ENCODE measurements around the gene C19orf38. TPM values are rescaled to one million over a fixed set of nuclear protein-coding genes. Genes with fewer than 3 reads are reported as not detected.

Gene C19orf38
- polyA plus RNA-seq, 1 of the 3 experiments (the other 2 are of a cell fraction) = 0.15 TPM

- Histone ChIP-seq H3K79me2 (ENCODE audit: insufficient read depth) (peaks cover 84% of the 10 kb centered on the region), H2AFZ (ENCODE audit: low read depth) (no peak overlapping the region), H3K27me3 (ENCODE audit: insufficient read depth) (no peaks in the 10 kb centered on the region), H3K4me2 (no peak overlapping the region), H3K36me3 (replicated peaks in 1 of 2; ENCODE audit: control insufficient read depth in 1 of 2, insufficient read depth in 2 of 2, low read length in 1 of 2) (no peaks in the 10 kb centered on the region), H3K9me2 (no peaks in the 10 kb centered on the region), H3K9ac (no peak overlapping the region), H3F3A (replicated peaks; ENCODE audit: insufficient read depth) (no peaks in the 10 kb centered on the region), H3K27ac (ENCODE audit: low read depth in 2 of 2, low read length in 1 of 2) (peak overlapping the region in 1 of 2 experiments; percentile 67; a peak in 2 of 4 replicates), H3K4me3 (ENCODE audit: low read depth in 2 of 2, low read length in 1 of 2) (no peak overlapping the region), H3K9me3 (no peaks in the 10 kb centered on the region), H3K4me1 (ENCODE audit: control insufficient read depth in 1 of 2, insufficient read depth in 2 of 2, low read depth in 1 of 2, low read length in 1 of 2) (peaks cover 0 to 29% of the 10 kb centered on the region in 2 experiments; a peak in 2 of 4 replicates), H4K20me1 (ENCODE audit: insufficient read depth) (peaks cover 58% of the 10 kb centered on the region)
- 47% methylated on average over 4 of the region's 10 CpGs for WGBS (ENCODE audit: low lambda C conversion rate)
- DNase-seq = peak; percentile 83
- POLR2A ChIA-PET = no interaction called here
- CTCF ChIA-PET = interaction anchor here (0.7 to 1.6 kb wide), 4 partner anchors 9 to 80 kb away, joined by 3 to 7 read pairs (median 4); no protein-coding TSS in a partner anchor
- TF ChIP-seq GATA2 (CRISPR knock-in tag; IDR thresholded peaks at IDR 0.05) (0 out of 2 replicates have a peak, but pooled peaks have one; percentile 16), TCF12 (IDR thresholded peaks at IDR 0.05) (no peak), FOXJ3 (CRISPR knock-in tag; IDR thresholded peaks at IDR 0.05) (0 out of 2 replicates have a peak, but pooled peaks have one; percentile 21), RCOR1 (IDR thresholded peaks at IDR 0.05; ENCODE audit: low read length) (no peak; the same call in 1 of the 2 replicates), EP300 (IDR thresholded peaks at IDR 0.05; ENCODE audit: borderline replicate concordance in 1 of 2, low read depth in 1 of 2, low read length in 1 of 2) (peak in 1 of 2 experiments; percentile 61; a peak in 2 of 4 replicates), MXI1 (IDR thresholded peaks at IDR 0.05; ENCODE audit: low read depth, low read length) (peak; percentile 64), RFX5 (IDR thresholded peaks at IDR 0.05; ENCODE audit: low read length) (no peak)
Measured at GRCh38 chr19:10899151-10899653, 51.0 kb downstream of the C19orf38 start.

- Histone ChIP-seq H3K79me2 (ENCODE audit: insufficient read depth) (peaks cover 22% of the 10 kb centered on the region; the same call in 1 of the 2 replicates), H3K4me1 (ENCODE audit: control insufficient read depth in 1 of 2, insufficient read depth in 2 of 2, low read depth in 1 of 2, low read length in 1 of 2) (no peaks in the 10 kb centered on the region), H3K4me3 (ENCODE audit: low read depth in 2 of 2, low read length in 1 of 2) (no peak overlapping the region), H3K27ac (ENCODE audit: low read depth in 2 of 2, low read length in 1 of 2) (no peak overlapping the region), H3K36me3 (replicated peaks in 1 of 2; ENCODE audit: control insufficient read depth in 1 of 2, insufficient read depth in 2 of 2, low read length in 1 of 2) (peaks cover 5 to 30% of the 10 kb centered on the region in 2 experiments), H4K20me1 (ENCODE audit: insufficient read depth) (peaks cover 9% of the 10 kb centered on the region; the same call in 1 of the 2 replicates), H3K27me3 (ENCODE audit: insufficient read depth) (no peaks in the 10 kb centered on the region), H3F3A (replicated peaks; ENCODE audit: insufficient read depth) (no peaks in the 10 kb centered on the region), H3K9me3 (no peaks in the 10 kb centered on the region), H2AFZ (ENCODE audit: low read depth) (no peak overlapping the region), H3K9me2 (no peaks in the 10 kb centered on the region), H3K4me2 (no peak overlapping the region), H3K9ac (no peak overlapping the region)
- no peak for DNase-seq
- TF ChIP-seq RFX5 (IDR thresholded peaks at IDR 0.05; ENCODE audit: low read length) (no peak), EP300 (IDR thresholded peaks at IDR 0.05; ENCODE audit: borderline replicate concordance in 1 of 2, low read depth in 1 of 2, low read length in 1 of 2) (no peak), CHD2 (IDR thresholded peaks at IDR 0.05; ENCODE audit: low read length, partially characterized antibody) (no peak), ELF1 (IDR thresholded peaks at IDR 0.05) (no peak), TCF12 (IDR thresholded peaks at IDR 0.05) (no peak), FOSL2 (IDR thresholded peaks at IDR 0.05; ENCODE audit: borderline replicate concordance, low read depth) (no peak), REST (IDR thresholded peaks at IDR 0.05; ENCODE audit: low read depth, low read length) (no peak), JUND (IDR thresholded peaks at IDR 0.05) (no peak), SIN3A (IDR thresholded peaks at IDR 0.05; ENCODE audit: borderline replicate concordance, low read depth, low read length) (no peak), NFIC (IDR thresholded peaks at IDR 0.05; ENCODE audit: borderline replicate concordance) (no peak), USF1 (IDR thresholded peaks at IDR 0.05; ENCODE audit: borderline replicate concordance, low read depth) (no peak), IRF3 (IDR thresholded peaks at IDR 0.05; ENCODE audit: low read depth, low read length) (no peak), MXI1 (IDR thresholded peaks at IDR 0.05; ENCODE audit: low read depth, low read length) (no peak), RCOR1 (IDR thresholded peaks at IDR 0.05; ENCODE audit: low read length) (no peak), GATA2 (CRISPR knock-in tag; IDR thresholded peaks at IDR 0.05) (no peak), FOXM1 (IDR thresholded peaks at IDR 0.05; ENCODE audit: low read depth) (no peak), NRF1 (IDR thresholded peaks at IDR 0.05; ENCODE audit: low read depth, low read length) (no peak), RXRA (IDR thresholded peaks at IDR 0.05; ENCODE audit: borderline replicate concordance, low read depth) (no peak), SMC3 (IDR thresholded peaks at IDR 0.05; ENCODE audit: low read depth, low read length) (no peak), EZH2phosphoT487 (IDR thresholded peaks at IDR 0.05; ENCODE audit: borderline replicate concordance, low read depth) (no peak)
- ChIA-PET POLR2A (no interaction called here), CTCF (interaction anchor here (0.6 to 1.5 kb wide), 4 partner anchors 9 to 37 kb away, joined by 3 to 6 read pairs (median 4); no protein-coding TSS in a partner anchor)
- WGBS (ENCODE audit: low lambda C conversion rate) = 93% methylated on average over 5 of the region's 14 CpGs
Measured at GRCh38 chr19:10907925-10908324, 59.7 kb downstream of the C19orf38 start.
